WTC11 (cell line): ENCODE results near the gene SORL1. TPM values are rescaled to one million over a fixed set of nuclear protein-coding genes. Genes with fewer than 3 reads are reported as not detected.
A peak's percentile ranks its signal among the peaks of the same experiment; 100 is the strongest.

Experiments
- ATAC-seq: fragments of 200-7000 bp; cut with Tn5 transposase; 2 replicates; pipeline ENCODE4 v1.10.0; 2021; ENCODE audit warnings: mild to moderate bottlenecking, moderate library complexity
- CTCF ChIA-PET: fragments of 300-600 bp; sonication (Branson Sonifier 250); formaldehyde crosslinking; loops from one replicate; lab custom pipeline; 2021; ENCODE audit warnings: antibody characterized with exemption; lab: Charles Lee
- POLR2A ChIA-PET: fragments of 350-600 bp; sonication (Branson Sonifier 250); formaldehyde crosslinking; loops from one replicate; lab custom pipeline; 2021; ENCODE audit warnings: antibody characterized with exemption; lab: Charles Lee
- DNase-seq: peaks from one replicate; pipeline ENCODE4 v3.0.0; 2021; ENCODE audit warnings: low spot score
- H3K27ac Mint-ChIP-seq: 2 replicates; pipeline ENCODE4 v1.8.0; 2021; ENCODE audit warnings: mixed read lengths
- H3K27me3 Mint-ChIP-seq: 2 replicates; pipeline ENCODE4 v1.8.0; 2021; ENCODE audit warnings: low read depth, mild to moderate bottlenecking, moderate library complexity, mixed read lengths
- H3K36me3 Mint-ChIP-seq: 2 replicates; pipeline ENCODE4 v1.8.0; 2021; ENCODE audit warnings: mixed read lengths
- H3K4me1 Mint-ChIP-seq: 2 replicates; pipeline ENCODE4 v1.8.0; 2022; ENCODE audit warnings: mixed read lengths
- H3K4me3 Mint-ChIP-seq: 2 replicates; pipeline ENCODE4 v1.8.0; 2021; ENCODE audit warnings: mild to moderate bottlenecking, moderate library complexity, mixed read lengths
- H3K9me3 Mint-ChIP-seq: 2 replicates; pipeline ENCODE4 v1.8.0; 2021; ENCODE audit warnings: mixed read lengths
- AR ChIP-seq: fragments of 250-450 bp; sonication (Bioruptor Pico); IDR thresholded peaks from 2 replicates; pipeline ENCODE4 v1.9.0; 2021; ENCODE audit warnings: mild to moderate bottlenecking
- ATF2 ChIP-seq: sonication (generic); formaldehyde crosslinking; IDR thresholded peaks from 2 replicates; pipeline ENCODE4 v1.8.1; 2022; ENCODE audit warnings: low read depth, missing genetic modification reagents, borderline replicate concordance
- E2F4 ChIP-seq: sonication (generic); formaldehyde crosslinking; IDR thresholded peaks from 2 replicates; pipeline ENCODE4 v1.8.1; 2022; ENCODE audit warnings: low read depth, mild to moderate bottlenecking, moderate library complexity, missing genetic modification reagents, borderline replicate concordance
- ETV6 ChIP-seq: sonication (generic); formaldehyde crosslinking; IDR thresholded peaks from 2 replicates; pipeline ENCODE4 v1.8.1; 2022; ENCODE audit warnings: mild to moderate bottlenecking, missing genetic modification reagents
- FOXP4 ChIP-seq: sonication (generic); formaldehyde crosslinking; IDR thresholded peaks from 2 replicates; pipeline ENCODE4 v1.8.0; 2022; ENCODE audit warnings: mild to moderate bottlenecking, missing genetic modification reagents
- GABPB1 ChIP-seq: sonication (generic); formaldehyde crosslinking; IDR thresholded peaks from 2 replicates; pipeline ENCODE4 v1.8.1; 2023; ENCODE audit warnings: mild to moderate bottlenecking, missing genetic modification reagents
- HMGA2 ChIP-seq: fragments of 250-450 bp; sonication (Bioruptor Pico); IDR thresholded peaks from 2 replicates; pipeline ENCODE4 v1.4.0; 2021; ENCODE audit warnings: mild to moderate bottlenecking, moderate library complexity
- HMGXB4 ChIP-seq: sonication (generic); formaldehyde crosslinking; IDR thresholded peaks from 2 replicates; pipeline ENCODE4 v1.8.1; 2023; ENCODE audit warnings: mild to moderate bottlenecking, moderate library complexity, missing genetic modification reagents
- IRF1 ChIP-seq: sonication (generic); formaldehyde crosslinking; IDR thresholded peaks from 2 replicates; pipeline ENCODE4 v1.8.0; 2023; ENCODE audit warnings: missing genetic modification reagents
- JUN ChIP-seq: sonication (generic); formaldehyde crosslinking; IDR thresholded peaks from 2 replicates; pipeline ENCODE4 v1.8.0; 2023; ENCODE audit warnings: mild to moderate bottlenecking, missing genetic modification reagents
- KAT7 ChIP-seq: sonication (generic); formaldehyde crosslinking; IDR thresholded peaks from 2 replicates; pipeline ENCODE4 v1.8.1; 2023; ENCODE audit warnings: missing genetic modification reagents, mild to moderate bottlenecking, borderline replicate concordance
- PRRX2 ChIP-seq: fragments of 250-450 bp; sonication (Bioruptor Pico); IDR thresholded peaks from 2 replicates; pipeline ENCODE4 v1.8.0; 2021; ENCODE audit warnings: mild to moderate bottlenecking
- STAT6 ChIP-seq: sonication (generic); formaldehyde crosslinking; conservative IDR thresholded peaks from 2 replicates; pipeline ENCODE4 v1.8.1; 2023; ENCODE audit warnings: mild to moderate bottlenecking, low read depth, missing genetic modification reagents, moderate library complexity
- TCF7 ChIP-seq: sonication (generic); formaldehyde crosslinking; IDR thresholded peaks from 2 replicates; pipeline ENCODE4 v1.8.0; 2022; ENCODE audit warnings: mild to moderate bottlenecking, low read depth, missing genetic modification reagents, moderate library complexity
- TP53 ChIP-seq: sonication (generic); formaldehyde crosslinking; IDR thresholded peaks from 2 replicates; pipeline ENCODE4 v1.8.1; 2023; ENCODE audit warnings: mild to moderate bottlenecking, missing genetic modification reagents
- ZBTB43 ChIP-seq: sonication (generic); formaldehyde crosslinking; IDR thresholded peaks from 2 replicates; pipeline ENCODE4 v1.8.1; 2023; ENCODE audit warnings: mild to moderate bottlenecking, missing genetic modification reagents
- ZNF263 ChIP-seq: sonication (generic); formaldehyde crosslinking; IDR thresholded peaks from 2 replicates; pipeline ENCODE4 v1.8.1; 2022; ENCODE audit warnings: low read depth, mild to moderate bottlenecking, moderate library complexity, missing genetic modification reagents
- ZNF317 ChIP-seq: sonication (generic); formaldehyde crosslinking; IDR thresholded peaks from 2 replicates; pipeline ENCODE4 v1.8.1; 2023; ENCODE audit warnings: low read depth, mild to moderate bottlenecking, moderate library complexity, missing genetic modification reagents, borderline replicate concordance
- ZNF416 ChIP-seq: fragments of 250-450 bp; sonication (Bioruptor Pico); IDR thresholded peaks from 2 replicates; pipeline ENCODE4 v1.9.0; 2021; ENCODE audit warnings: mild to moderate bottlenecking, inconsistent platforms
- total RNA-seq: library from RNA; stranded (reverse); gene quantifications from 3 replicates; pipeline ENCODE4 v1.2.3, GENCODE V29; 2021

Gene SORL1
- total RNA-seq, 1 experiment from 2014 or later, result 87.1 TPM

GRCh38 chr11:121634273-121634672 lies 182.2 kb downstream of the SORL1 start:
- H3K4me1 Mint-ChIP-seq, result peaks cover 18% of the 10 kb centered on the region
- ATAC-seq, result no peak
- POLR2A ChIA-PET, result no interaction called here
- no peak for TF ChIP-seq TP53 (CRISPR knock-in tag)
- TF ChIP-seq KAT7 (CRISPR knock-in tag), result no peak
- TF ChIP-seq HMGXB4 (CRISPR knock-in tag), result no peak
- no peak for TF ChIP-seq AR (CRISPR knock-in tag)
- TF ChIP-seq IRF1 (CRISPR knock-in tag), result no peak
- TF ChIP-seq ZNF416, result no peak
- no peak for TF ChIP-seq ATF2
- no peak for TF ChIP-seq ZNF263
- TF ChIP-seq JUN (CRISPR knock-in tag), result no peak
- TF ChIP-seq FOXP4 (CRISPR knock-in tag), result no peak
- TF ChIP-seq HMGA2 (CRISPR knock-in tag), result no peak
- no peak for TF ChIP-seq ZNF317 (CRISPR knock-in tag)
- TF ChIP-seq STAT6 (CRISPR knock-in tag), result no peak
- TF ChIP-seq ZBTB43 (CRISPR knock-in tag), result no peak
- no peak for TF ChIP-seq E2F4 (CRISPR knock-in tag)
- no peak for TF ChIP-seq PRRX2 (CRISPR knock-in tag)
- no peak for TF ChIP-seq ETV6
- no peak for TF ChIP-seq GABPB1
- TF ChIP-seq TCF7 (CRISPR knock-in tag), result no peak
- no peaks in the 10 kb centered on the region for H3K27me3 Mint-ChIP-seq
- peaks cover 39% of the 10 kb centered on the region for H3K36me3 Mint-ChIP-seq
- H3K27ac Mint-ChIP-seq, result peak overlapping the region; percentile 39; the same call in 1 of the 2 replicates
- no peak overlapping the region for H3K4me3 Mint-ChIP-seq
- CTCF ChIA-PET, result no interaction called here
- DNase-seq, result no peak
- H3K9me3 Mint-ChIP-seq, result no peaks in the 10 kb centered on the region
